Gastrocnemius medialis (tissue), 4 donors: ENCODE data around the gene SENP1. TPM values are rescaled to one million over a fixed set of nuclear protein-coding genes. Genes with fewer than 3 reads are reported as not detected.

Experiments used
- ATAC-seq, 2 donors: fragments of 150-250 bp; one replicate each; pipeline ENCODE4 v1.9.1; 2016
- DNase-seq, 2 donors: peaks; one replicate each; pipeline ENCODE4 v3.0.0-alpha.2; 2019
- H3K27ac ChIP-seq, 4 donors: fragments of 200-600 bp; sonication (generic); 1 replicate in 1 of 4; 2 replicates in 3 of 4; pipeline ENCODE4 v1.5.1; 2016 to 2018; ENCODE audit warnings: mild to moderate bottlenecking in 2 of 4, moderate library complexity in 1 of 4
- H3K27me3 ChIP-seq, 3 donors: fragments of 200-600 bp; sonication (generic) in 2 of 3; 1 replicate in 1 of 3; 2 replicates in 2 of 3; pipeline versions ENCODE4 v1.5.1 to v1.6.0; 2016 to 2019; ENCODE audit warnings: mild to moderate bottlenecking in 1 of 3, moderate library complexity in 1 of 3
- H3K36me3 ChIP-seq, 2 donors: fragments of 200-600 bp; sonication (generic) in 1 of 2; one replicate each; pipeline ENCODE4 v1.5.1; 2017 to 2018
- H3K4me1 ChIP-seq, 2 donors: fragments of 200-600 bp; sonication (generic) in 1 of 2; one replicate each; pipeline ENCODE4 v1.5.1; 2016 to 2017; ENCODE audit warnings: mild to moderate bottlenecking in 2 of 2
- H3K4me3 ChIP-seq, 4 donors: fragments of 200-600 bp; sonication (generic) in 3 of 4; 1 replicate in 1 of 4; 2 replicates in 3 of 4; pipeline ENCODE4 v1.5.1; 2016 to 2019; ENCODE audit warnings: mild to moderate bottlenecking in 2 of 4
- H3K9me3 ChIP-seq, 3 donors: fragments of 200-600 bp; sonication (generic) in 2 of 3; 1 replicate in 1 of 3; 2 replicates in 2 of 3; pipeline ENCODE4 v1.5.1; 2016 to 2019
- POLR2A ChIP-seq, 2 donors: fragments of 450-650 bp; IDR thresholded peaks; one replicate each; pipeline ENCODE4 v1.6.1; 2017; ENCODE audit warnings: antibody characterized with exemption in 2 of 2, mild to moderate bottlenecking in 2 of 2, moderate library complexity in 2 of 2
- in situ Hi-C, 4 donors: fragments of 200-750 bp; cut with MboI; loops; one replicate each; pipeline versions ENCODE4 v1.15.0 to v1.8.0; 2017; ENCODE audit warnings: low sequenced_read_pairs in 4 of 4
- intact Hi-C: fragments of 100-400 bp; cut with DNase I; formaldehyde crosslinking; loops from one replicate; pipeline ENCODE4 v1.15.1; 2023; ENCODE audit warnings: low total_unique reads
- total RNA-seq, 4 donors: library from RNA; depleted of rRNA; stranded (reverse); fragments of >200 nt; gene quantifications; one replicate each; pipeline versions ENCODE4 v1.1.0 to v1.2.3, GENCODE V29; 2016
- TF ChIP-seq, protein P1 (sequence below), 5 experiments: fragments of 450-650 bp in 3 of 5; fragments of 200-600 bp in 2 of 5; sonication (generic) in 2 of 5; IDR thresholded peaks in 4 of 5; conservative IDR thresholded peaks in 1 of 5; 1 replicate in 4 of 5; 2 replicates in 1 of 5; pipeline ENCODE4 v1.5.1; 2016 to 2019; ENCODE audit warnings: antibody characterized with exemption in 5 of 5, mild to moderate bottlenecking in 3 of 5, moderate library complexity in 3 of 5

SENP1 gene
- total RNA-seq, 4 donors from 2014 or later, result 8.7 to 19.1 (median 13.1) TPM

DNA sequence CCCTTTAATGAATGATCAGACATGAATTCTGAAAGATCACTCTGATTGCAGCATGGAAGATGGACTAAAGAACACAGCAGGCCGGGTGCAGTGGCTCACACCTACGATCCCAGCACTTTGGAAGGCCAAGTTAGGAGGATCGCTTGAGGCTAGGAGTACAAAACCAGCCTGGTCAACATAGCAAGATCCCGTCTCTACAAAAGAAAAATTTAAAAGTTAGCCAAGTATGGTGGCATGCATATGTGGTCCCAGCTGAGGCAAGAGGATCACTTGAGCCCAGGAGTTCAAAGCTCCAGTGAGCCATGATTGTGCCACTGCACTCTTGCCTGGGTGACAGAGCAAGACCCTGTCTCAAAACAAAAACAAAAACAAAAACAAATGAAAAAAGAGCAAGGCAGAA lies 35.1 kb downstream of the SENP1 start:
- in situ Hi-C loops, result loop anchor here in 1 of 4 donors (25.0 kb wide), 1 partner anchor 567 kb away; no protein-coding TSS in a partner anchor
- Histone ChIP-seq H3K4me1 (peaks cover 4 to 5% of the 10 kb centered on the region in 2 donors), H3K27me3 (no peaks in the 10 kb centered on the region), H3K4me3 (no peak overlapping the region), H3K36me3 (peaks cover 3 to 71% of the 10 kb centered on the region in 2 donors), H3K27ac (no peak overlapping the region), H3K9me3 (no peaks in the 10 kb centered on the region)
- intact Hi-C loops, result no loop called here
- TF ChIP-seq, protein P1, sequence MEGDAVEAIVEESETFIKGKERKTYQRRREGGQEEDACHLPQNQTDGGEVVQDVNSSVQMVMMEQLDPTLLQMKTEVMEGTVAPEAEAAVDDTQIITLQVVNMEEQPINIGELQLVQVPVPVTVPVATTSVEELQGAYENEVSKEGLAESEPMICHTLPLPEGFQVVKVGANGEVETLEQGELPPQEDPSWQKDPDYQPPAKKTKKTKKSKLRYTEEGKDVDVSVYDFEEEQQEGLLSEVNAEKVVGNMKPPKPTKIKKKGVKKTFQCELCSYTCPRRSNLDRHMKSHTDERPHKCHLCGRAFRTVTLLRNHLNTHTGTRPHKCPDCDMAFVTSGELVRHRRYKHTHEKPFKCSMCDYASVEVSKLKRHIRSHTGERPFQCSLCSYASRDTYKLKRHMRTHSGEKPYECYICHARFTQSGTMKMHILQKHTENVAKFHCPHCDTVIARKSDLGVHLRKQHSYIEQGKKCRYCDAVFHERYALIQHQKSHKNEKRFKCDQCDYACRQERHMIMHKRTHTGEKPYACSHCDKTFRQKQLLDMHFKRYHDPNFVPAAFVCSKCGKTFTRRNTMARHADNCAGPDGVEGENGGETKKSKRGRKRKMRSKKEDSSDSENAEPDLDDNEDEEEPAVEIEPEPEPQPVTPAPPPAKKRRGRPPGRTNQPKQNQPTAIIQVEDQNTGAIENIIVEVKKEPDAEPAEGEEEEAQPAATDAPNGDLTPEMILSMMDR (IDR thresholded peaks at IDR 0.05 in 4 of 5, conservative IDR thresholded peaks at IDR 0.05 in 1 of 5), result no peak
- TF ChIP-seq POLR2A (IDR thresholded peaks at IDR 0.05), result no peak
- DNase-seq (no peak), ATAC-seq (no peak)

DNA sequence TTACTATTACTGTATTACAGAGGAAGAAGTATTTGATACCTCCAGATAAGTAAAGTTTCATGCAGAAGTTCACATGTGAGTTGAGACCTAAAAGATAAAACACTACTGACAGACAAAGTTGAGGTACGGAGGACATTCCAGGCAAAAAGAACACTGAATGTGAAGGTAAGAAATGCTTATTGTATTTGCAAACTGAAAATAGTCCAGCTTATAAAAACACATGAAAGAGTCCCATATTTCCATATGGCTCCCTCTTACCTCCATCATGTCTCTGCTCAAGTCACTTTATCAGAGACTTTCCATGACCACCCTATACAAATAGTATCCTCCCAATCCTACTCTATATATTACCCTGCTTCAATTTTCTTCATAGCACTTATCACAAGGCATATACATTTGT lies 35.8 kb downstream of the SENP1 start:
- ATAC-seq (no peak), DNase-seq (no peak)
- H3K27ac ChIP-seq, result no peak overlapping the region
- TF ChIP-seq POLR2A (IDR thresholded peaks at IDR 0.05), result no peak
- TF ChIP-seq, protein P1 (IDR thresholded peaks at IDR 0.05 in 4 of 5, conservative IDR thresholded peaks at IDR 0.05 in 1 of 5), result no peak
- H3K36me3 ChIP-seq, result peaks cover 7 to 78% of the 10 kb centered on the region in 2 donors
- no peaks in the 10 kb centered on the region for H3K4me1 ChIP-seq
- H3K4me3 ChIP-seq, result no peak overlapping the region
- intact Hi-C loops (no loop called here), in situ Hi-C loops (loop anchor here in 1 of 4 donors (25.0 kb wide), 1 partner anchor 567 kb away; no protein-coding TSS in a partner anchor)
- no peaks in the 10 kb centered on the region for H3K9me3 ChIP-seq
- H3K27me3 ChIP-seq, result no peaks in the 10 kb centered on the region

DNA sequence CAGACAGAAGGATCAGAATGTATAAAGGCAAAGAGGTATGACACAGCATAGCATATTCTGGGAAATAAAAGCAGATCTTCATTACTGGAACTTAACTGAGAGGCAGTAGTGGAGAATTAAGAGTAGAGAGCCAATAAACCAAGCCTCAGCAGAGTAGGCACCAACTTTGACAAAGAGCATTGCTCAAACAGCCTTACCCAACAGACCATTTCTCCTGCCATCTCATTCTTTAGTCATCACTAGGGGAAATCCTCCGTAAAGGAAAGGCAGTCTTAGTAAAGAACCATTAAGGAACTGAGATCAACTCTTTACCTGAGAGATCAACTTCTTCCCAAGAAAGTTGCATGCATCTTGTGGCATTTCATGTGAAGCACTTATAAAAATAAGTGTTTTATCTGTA lies 36.6 kb downstream of the SENP1 start:
- intact Hi-C loops, result no loop called here
- no peak overlapping the region for H3K27ac ChIP-seq
- DNase-seq (no peak), ATAC-seq (no peak)
- no peaks in the 10 kb centered on the region for H3K9me3 ChIP-seq
- no peak overlapping the region for H3K4me3 ChIP-seq
- no peaks in the 10 kb centered on the region for H3K27me3 ChIP-seq
- peaks cover 14 to 79% of the 10 kb centered on the region in 2 donors for H3K36me3 ChIP-seq
- no peaks in the 10 kb centered on the region for H3K4me1 ChIP-seq
- no peak for TF ChIP-seq POLR2A (IDR thresholded peaks at IDR 0.05)
- TF ChIP-seq, protein P1 (IDR thresholded peaks at IDR 0.05 in 4 of 5, conservative IDR thresholded peaks at IDR 0.05 in 1 of 5), result no peak
- in situ Hi-C loops, result loop anchor here in 1 of 4 donors (25.0 kb wide), 1 partner anchor 568 kb away; no protein-coding TSS in a partner anchor

DNA sequence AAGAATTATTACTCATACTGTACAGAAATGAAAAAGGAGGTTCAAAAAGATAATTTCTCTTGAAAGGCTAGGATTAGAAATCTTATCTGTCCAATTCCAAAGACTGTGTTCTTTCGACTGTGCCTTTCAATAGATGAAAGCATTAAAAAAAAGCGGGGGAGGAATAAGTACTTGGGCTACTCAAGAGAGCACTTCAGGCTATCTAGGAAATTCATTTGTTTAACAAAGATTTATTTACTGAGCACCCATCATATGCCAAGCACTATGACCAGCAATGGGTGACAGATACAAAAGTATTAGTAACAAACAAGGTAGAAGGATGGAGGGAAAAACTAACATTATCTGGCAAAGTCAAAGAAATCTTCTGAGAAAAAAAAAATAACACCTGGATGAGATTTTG lies 37.4 kb downstream of the SENP1 start:
- ATAC-seq, result no peak
- H3K4me1 ChIP-seq, result no peaks in the 10 kb centered on the region
- intact Hi-C loops, result no loop called here
- H3K27ac ChIP-seq, result no peak overlapping the region
- no peak for DNase-seq
- peaks cover 11 to 79% of the 10 kb centered on the region in 2 donors for H3K36me3 ChIP-seq
- TF ChIP-seq POLR2A (IDR thresholded peaks at IDR 0.05), result no peak
- TF ChIP-seq, protein P1 (IDR thresholded peaks at IDR 0.05 in 4 of 5, conservative IDR thresholded peaks at IDR 0.05 in 1 of 5), result no peak
- in situ Hi-C loops, result loop anchor here in 1 of 4 donors (25.0 kb wide), 1 partner anchor 569 kb away; no protein-coding TSS in a partner anchor
- no peaks in the 10 kb centered on the region for H3K9me3 ChIP-seq
- no peaks in the 10 kb centered on the region for H3K27me3 ChIP-seq
- H3K4me3 ChIP-seq, result no peak overlapping the region
